GM12892 (cell line): ENCODE results near the gene SNAPC2.

ENCODE experiments used
- POLR2A ChIP-seq: IDR thresholded peaks from 2 replicates; pipeline ENCODE4 v1.6.1; 2011; ENCODE audit warnings: low read depth, low read length, control low read depth
- POLR2AphosphoS5 ChIP-seq: IDR thresholded peaks from 2 replicates; pipeline ENCODE4 v1.6.1; 2011; ENCODE audit warnings: low read depth, low read length, control low read depth
- TAF1 ChIP-seq: IDR thresholded peaks from 2 replicates; pipeline ENCODE4 v1.6.1; 2011; ENCODE audit warnings: low read depth, mild to moderate bottlenecking, control low read depth, low read length, borderline replicate concordance

- TF ChIP-seq POLR2AphosphoS5 (no peak), POLR2A (no peak), TAF1 (no peak)
Measured at GRCh38 chr19:7928334-7928706, 8.2 kb downstream of the SNAPC2 start.
